Measurements from ENCODE around the gene SOX12.

SOX12 gene

DNA sequence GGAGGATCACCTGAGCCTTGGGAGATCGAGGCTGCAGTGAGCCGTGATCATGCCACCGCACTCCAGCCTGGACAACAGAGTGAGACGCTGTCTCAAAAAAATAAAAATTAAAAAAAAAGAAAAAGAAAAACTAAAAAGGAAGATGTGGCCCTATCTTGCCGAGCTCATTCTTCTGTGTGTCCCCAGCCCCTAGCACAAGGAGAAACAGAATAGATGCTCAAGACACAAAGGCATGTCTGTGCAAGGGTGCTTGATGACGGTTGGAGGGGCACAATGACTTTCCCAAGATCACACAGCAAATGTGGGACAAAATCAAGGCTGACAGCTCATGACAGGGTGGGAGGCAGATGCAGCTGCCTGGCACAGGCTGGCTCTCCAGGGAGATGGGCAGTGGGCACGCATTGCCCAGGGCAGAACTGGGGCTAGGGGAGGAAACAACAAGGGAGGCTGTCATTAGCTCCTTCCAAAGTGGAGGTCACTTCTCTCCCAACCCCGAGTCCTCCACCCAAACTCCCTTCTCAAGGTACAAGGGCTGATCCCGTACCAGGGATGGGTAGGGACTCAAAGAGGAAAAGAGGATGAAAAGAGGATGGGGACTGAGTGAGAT, 20.8 kb downstream of the SOX12 start:
- TF ChIP-seq, protein P1, sequence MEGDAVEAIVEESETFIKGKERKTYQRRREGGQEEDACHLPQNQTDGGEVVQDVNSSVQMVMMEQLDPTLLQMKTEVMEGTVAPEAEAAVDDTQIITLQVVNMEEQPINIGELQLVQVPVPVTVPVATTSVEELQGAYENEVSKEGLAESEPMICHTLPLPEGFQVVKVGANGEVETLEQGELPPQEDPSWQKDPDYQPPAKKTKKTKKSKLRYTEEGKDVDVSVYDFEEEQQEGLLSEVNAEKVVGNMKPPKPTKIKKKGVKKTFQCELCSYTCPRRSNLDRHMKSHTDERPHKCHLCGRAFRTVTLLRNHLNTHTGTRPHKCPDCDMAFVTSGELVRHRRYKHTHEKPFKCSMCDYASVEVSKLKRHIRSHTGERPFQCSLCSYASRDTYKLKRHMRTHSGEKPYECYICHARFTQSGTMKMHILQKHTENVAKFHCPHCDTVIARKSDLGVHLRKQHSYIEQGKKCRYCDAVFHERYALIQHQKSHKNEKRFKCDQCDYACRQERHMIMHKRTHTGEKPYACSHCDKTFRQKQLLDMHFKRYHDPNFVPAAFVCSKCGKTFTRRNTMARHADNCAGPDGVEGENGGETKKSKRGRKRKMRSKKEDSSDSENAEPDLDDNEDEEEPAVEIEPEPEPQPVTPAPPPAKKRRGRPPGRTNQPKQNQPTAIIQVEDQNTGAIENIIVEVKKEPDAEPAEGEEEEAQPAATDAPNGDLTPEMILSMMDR (conservative IDR thresholded peaks at IDR 0.05; ENCODE audit: low read depth, low read length) = no peak
- no peak for DNase-seq (ENCODE audit: low read depth)
- H3K4me3 ChIP-seq (ENCODE audit: low read length) = peak overlapping the region; percentile 77

DNA sequence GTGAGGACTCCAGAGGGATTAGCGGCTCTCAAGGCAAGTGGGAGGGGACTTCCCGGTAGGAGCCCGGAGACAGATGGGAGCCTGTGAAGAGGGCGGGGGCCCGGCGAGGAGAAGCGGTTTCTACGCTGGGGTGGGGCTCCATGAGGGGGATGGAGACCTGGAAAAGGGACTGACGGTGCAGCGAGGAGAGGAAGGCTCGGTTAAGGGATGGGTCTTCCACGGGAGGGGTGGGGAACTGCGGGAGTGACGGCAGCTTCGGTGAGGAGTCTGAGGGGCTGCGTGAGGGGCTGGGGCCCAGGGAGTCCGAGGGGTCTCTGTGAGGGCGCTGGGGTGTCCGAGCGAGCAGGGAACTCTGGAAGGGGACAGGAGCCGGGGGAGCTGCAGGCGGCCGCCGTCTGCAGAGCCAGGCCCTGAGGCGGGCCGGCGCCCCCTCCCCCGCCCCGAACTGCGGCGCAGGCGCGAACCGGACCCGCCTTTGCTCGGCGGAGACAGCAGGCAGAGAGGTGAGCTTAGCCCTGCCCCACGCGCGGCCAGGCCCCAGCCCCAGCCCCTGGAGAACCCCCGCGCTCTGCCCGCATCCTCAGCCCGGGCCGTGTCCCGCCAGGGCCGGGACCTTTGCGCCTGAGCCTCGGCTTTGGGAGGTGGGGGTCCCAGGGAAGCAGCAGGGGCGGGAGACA, 21.4 kb downstream of the SOX12 start, which contains the start of gene NRSN2:
NRSN2 (plus strand) TSS at position 472 of the 677 bp plus-strand sequence. CDS start 2,533 bp downstream, outside the sequence.
- TF ChIP-seq, protein P1 (conservative IDR thresholded peaks at IDR 0.05; ENCODE audit: low read depth, low read length) = no peak
- no peak for DNase-seq (ENCODE audit: low read depth)
- H3K4me3 ChIP-seq (ENCODE audit: low read length) = peak within 1 kb of the TSS; percentile 77

DNA sequence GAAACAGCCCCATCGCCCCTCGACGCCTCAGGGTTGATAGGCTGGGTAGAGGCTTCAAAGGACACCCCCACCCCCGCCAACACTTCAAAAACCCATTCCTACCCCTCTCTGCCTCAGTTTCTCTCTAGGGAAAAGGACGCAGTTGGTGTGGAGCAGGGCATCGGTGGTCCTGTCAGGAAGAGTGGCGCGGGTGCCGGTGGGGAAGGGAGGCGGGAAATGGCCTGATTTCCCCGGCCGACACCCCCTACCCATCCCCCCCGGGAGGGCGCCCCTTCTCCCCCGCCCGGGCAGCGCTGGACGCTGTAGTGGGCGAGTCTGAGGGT, 21.9 kb downstream of the SOX12 start:
- H3K4me3 ChIP-seq (ENCODE audit: low read length) = peak overlapping the region; percentile 77
- no peak for DNase-seq (ENCODE audit: low read depth)
- TF ChIP-seq, protein P1 (conservative IDR thresholded peaks at IDR 0.05; ENCODE audit: low read depth, low read length) = no peak

DNA sequence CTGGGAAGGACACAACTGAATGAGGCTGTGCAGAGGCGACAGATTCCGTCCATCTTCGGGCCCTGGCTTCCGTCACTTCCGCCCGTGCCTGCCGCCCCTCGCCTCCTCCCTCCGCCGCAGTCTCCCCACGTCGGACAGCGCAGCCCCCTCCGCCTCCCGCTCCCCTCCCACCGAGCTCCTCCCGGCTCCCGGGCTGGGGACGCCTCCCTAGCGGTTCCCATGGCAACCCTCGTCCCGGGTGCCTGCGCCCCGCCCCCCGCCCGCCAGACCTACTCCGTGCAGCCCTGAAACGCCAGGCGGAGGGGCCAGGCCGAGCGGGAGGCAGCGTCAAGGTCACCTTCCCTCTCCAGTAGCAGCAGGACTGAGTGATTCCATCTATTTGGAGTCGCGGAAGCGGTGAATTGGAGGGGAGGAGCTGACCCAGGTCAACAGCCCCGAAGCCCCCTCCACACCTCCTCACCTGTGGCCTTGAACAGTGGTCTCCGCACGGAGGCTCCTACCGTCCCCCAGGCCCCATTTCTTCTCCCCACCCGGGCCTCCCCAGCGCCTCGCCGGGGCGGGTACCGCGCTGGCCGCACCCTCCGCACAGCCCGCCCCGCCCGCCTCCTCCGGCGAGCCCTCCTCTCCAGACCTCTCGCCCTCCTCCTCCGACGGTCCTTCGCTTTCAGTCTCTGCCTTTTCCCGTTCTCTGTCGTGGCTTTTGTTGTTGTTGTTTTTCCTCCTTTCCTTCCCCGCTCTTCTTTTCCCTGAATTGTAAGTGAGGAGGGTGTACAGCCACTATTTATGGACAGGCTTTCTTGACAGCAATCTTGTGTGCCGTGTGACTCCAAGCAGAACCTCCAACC, 22.5 kb downstream of the SOX12 start:
- H3K4me3 ChIP-seq (ENCODE audit: low read length) = peak overlapping the region; percentile 77
- TF ChIP-seq, protein P1 (conservative IDR thresholded peaks at IDR 0.05; ENCODE audit: low read depth, low read length) = no peak
- DNase-seq (ENCODE audit: low read depth) = peak; percentile 78

DNA sequence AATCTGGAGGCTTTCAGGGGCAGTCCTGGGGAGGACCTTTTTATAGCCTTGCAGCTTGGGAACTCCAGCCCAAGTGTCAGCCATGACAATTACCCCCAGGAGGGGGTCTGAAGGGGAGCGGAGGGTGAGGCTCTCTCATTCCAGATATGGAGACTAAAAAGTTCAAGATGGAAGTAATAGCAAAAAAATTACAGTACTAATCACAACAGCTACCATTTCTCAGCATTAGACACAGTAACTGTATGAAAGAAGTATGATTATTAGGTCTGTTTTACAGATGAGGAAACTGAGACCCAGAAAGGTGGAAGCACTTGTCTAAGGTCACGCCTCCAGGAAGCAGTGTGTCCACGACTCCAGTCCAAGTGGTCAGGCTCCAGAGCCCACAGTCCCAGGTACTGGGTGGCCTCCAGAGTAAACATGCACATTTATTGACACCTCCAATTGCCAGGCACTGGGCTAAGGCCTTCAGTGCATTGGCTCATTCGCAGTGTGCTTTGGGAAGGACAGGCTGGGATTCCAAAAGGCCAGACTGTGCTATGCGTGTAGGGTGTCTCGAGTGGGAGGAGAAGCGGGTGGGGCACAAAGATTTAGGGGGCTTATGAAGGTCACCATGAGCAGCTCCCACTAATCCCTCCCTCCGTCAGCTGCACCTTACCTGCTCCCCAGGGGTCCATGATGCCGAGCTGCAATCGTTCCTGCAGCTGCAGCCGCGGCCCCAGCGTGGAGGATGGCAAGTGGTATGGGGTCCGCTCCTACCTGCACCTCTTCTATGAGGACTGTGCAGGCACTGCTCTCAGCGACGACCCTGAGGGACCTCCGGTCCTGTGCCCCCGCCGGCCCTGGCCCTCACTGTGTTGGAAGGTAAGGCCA, 23.9 kb downstream of the SOX12 start:
- DNase-seq (ENCODE audit: low read depth) = no peak
- H3K4me3 ChIP-seq (ENCODE audit: low read length) = no peak overlapping the region
- TF ChIP-seq, protein P1 (conservative IDR thresholded peaks at IDR 0.05; ENCODE audit: low read depth, low read length) = no peak

DNA sequence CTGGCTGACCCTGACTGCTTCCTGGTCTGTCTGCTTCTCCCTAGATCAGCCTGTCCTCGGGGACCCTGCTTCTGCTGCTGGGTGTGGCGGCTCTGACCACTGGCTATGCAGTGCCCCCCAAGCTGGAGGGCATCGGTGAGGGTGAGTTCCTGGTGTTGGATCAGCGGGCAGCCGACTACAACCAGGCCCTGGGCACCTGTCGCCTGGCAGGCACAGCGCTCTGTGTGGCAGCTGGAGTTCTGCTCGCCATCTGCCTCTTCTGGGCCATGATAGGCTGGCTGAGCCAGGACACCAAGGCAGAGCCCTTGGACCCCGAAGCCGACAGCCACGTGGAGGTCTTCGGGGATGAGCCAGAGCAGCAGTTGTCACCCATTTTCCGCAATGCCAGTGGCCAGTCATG, 27.8 kb downstream of the SOX12 start:
- DNase-seq (ENCODE audit: low read depth) = no peak
- no peak overlapping the region for H3K4me3 ChIP-seq (ENCODE audit: low read length)
- TF ChIP-seq, protein P1 (conservative IDR thresholded peaks at IDR 0.05; ENCODE audit: low read depth, low read length) = no peak

Measured in retinal pigment epithelial cell (primary cell).